Stimulated activated effector memory CD8-positive, alpha-beta T cell treated with anti-CD3 and anti-CD28 coated beads, Interleukin-12 subunit alpha, Interleukin-12 subunit beta, amount 100 ng/mL, for 72 hours (primary cell): ENCODE data around the gene TAS1R1.
"Not testable (repeated sequence)": the region's sequence is repeated elsewhere in the genome, so short reads cannot be mapped to it uniquely, and the experiment has no call there.

ENCODE experiments used
- ATAC-seq: fragments of 150-1000 bp; cut with Tn5 transposase; 2 replicates; pipeline ENCODE4 v1.10.0; 2021
- DNase-seq, 2 donors: peaks; one replicate each; pipeline ENCODE4 v3.0.0; 2021 to 2022; ENCODE audit warnings: low spot score in 2 of 2
- H3K27ac Mint-ChIP-seq: one replicate; pipeline ENCODE4 v1.8.0; 2022; ENCODE audit warnings: mild to moderate bottlenecking, mixed read lengths
- H3K36me3 Mint-ChIP-seq: one replicate; pipeline ENCODE4 v1.8.0; 2022; ENCODE audit warnings: mild to moderate bottlenecking, mixed read lengths
- H3K4me1 Mint-ChIP-seq: one replicate; pipeline ENCODE4 v1.8.0; 2022; ENCODE audit warnings: mixed read lengths
- H3K4me3 Mint-ChIP-seq: one replicate; pipeline ENCODE4 v1.8.0; 2022; ENCODE audit warnings: mild to moderate bottlenecking, mixed read lengths
- H3K9me3 Mint-ChIP-seq: one replicate; pipeline ENCODE4 v1.8.0; 2022; ENCODE audit warnings: mixed read lengths

Gene TAS1R1

GRCh38 chr1:6588128-6588892, 33.2 kb downstream of the TAS1R1 start:
- H3K4me3 Mint-ChIP-seq: no peak overlapping the region
- peaks cover 66% of the 10 kb centered on the region for H3K36me3 Mint-ChIP-seq
- peak overlapping the region; percentile 86 for H3K27ac Mint-ChIP-seq
- no peaks in the 10 kb centered on the region for H3K9me3 Mint-ChIP-seq
- ATAC-seq (no peak), DNase-seq (no peak)
- peaks cover 30% of the 10 kb centered on the region for H3K4me1 Mint-ChIP-seq

- H3K9me3 Mint-ChIP-seq: no peaks in the 10 kb centered on the region
- ATAC-seq (no peak), DNase-seq (no peak)
- peaks cover 66% of the 10 kb centered on the region for H3K36me3 Mint-ChIP-seq
- H3K27ac Mint-ChIP-seq: peak overlapping the region; percentile 50
- H3K4me1 Mint-ChIP-seq: peaks cover 30% of the 10 kb centered on the region
- no peak overlapping the region for H3K4me3 Mint-ChIP-seq
Observed at GRCh38 chr1:6588893-6589520, 33.9 kb downstream of the TAS1R1 start.

GRCh38 chr1:6590046-6590445, 34.9 kb downstream of the TAS1R1 start:
- peaks cover 25% of the 10 kb centered on the region for H3K4me1 Mint-ChIP-seq
- no peak for ATAC-seq
- peak overlapping the region; percentile 50 for H3K27ac Mint-ChIP-seq
- no peak overlapping the region for H3K4me3 Mint-ChIP-seq
- no peaks in the 10 kb centered on the region for H3K9me3 Mint-ChIP-seq
- peaks cover 70% of the 10 kb centered on the region for H3K36me3 Mint-ChIP-seq
- no peak for DNase-seq

- peaks cover 34% of the 10 kb centered on the region for H3K4me1 Mint-ChIP-seq
- H3K9me3 Mint-ChIP-seq: no peaks in the 10 kb centered on the region
- DNase-seq (no peak), ATAC-seq (no peak)
- no peak overlapping the region for H3K4me3 Mint-ChIP-seq
- peak overlapping the region; percentile 50 for H3K27ac Mint-ChIP-seq
- H3K36me3 Mint-ChIP-seq: peaks cover 79% of the 10 kb centered on the region
Observed at GRCh38 chr1:6591222-6591621, 36.1 kb downstream of the TAS1R1 start.

GRCh38 chr1:6591644-6592043, 36.5 kb downstream of the TAS1R1 start:
- H3K9me3 Mint-ChIP-seq: no peaks in the 10 kb centered on the region
- DNase-seq: no peak
- ATAC-seq: no peak
- H3K4me3 Mint-ChIP-seq: no peak overlapping the region
- peak overlapping the region; percentile 50 for H3K27ac Mint-ChIP-seq
- peaks cover 37% of the 10 kb centered on the region for H3K4me1 Mint-ChIP-seq
- peaks cover 83% of the 10 kb centered on the region for H3K36me3 Mint-ChIP-seq

- Mint-ChIP-seq H3K4me1 (peaks cover 37% of the 10 kb centered on the region), H3K9me3 (no peaks in the 10 kb centered on the region), H3K27ac (peak overlapping the region; percentile 50), H3K36me3 (peaks cover 91% of the 10 kb centered on the region), H3K4me3 (no peak overlapping the region)
- DNase-seq (no peak), ATAC-seq (no peak)
Observed at GRCh38 chr1:6592441-6592840, 37.3 kb downstream of the TAS1R1 start.

- H3K4me1 Mint-ChIP-seq: peaks cover 43% of the 10 kb centered on the region
- H3K36me3 Mint-ChIP-seq: peaks cover 97% of the 10 kb centered on the region
- H3K9me3 Mint-ChIP-seq: no peaks in the 10 kb centered on the region
- DNase-seq (no peak), ATAC-seq (no peak)
- H3K27ac Mint-ChIP-seq: peak overlapping the region; percentile 50
- no peak overlapping the region for H3K4me3 Mint-ChIP-seq
Observed at GRCh38 chr1:6592865-6593593, 37.9 kb downstream of the TAS1R1 start.

- Mint-ChIP-seq H3K4me1 (peaks cover 43% of the 10 kb centered on the region), H3K27ac (no peak overlapping the region), H3K4me3 (no peak overlapping the region), H3K9me3 (no peaks in the 10 kb centered on the region), H3K36me3 (peaks cover 99% of the 10 kb centered on the region)
- no peak for ATAC-seq
- DNase-seq: no peak
Observed at GRCh38 chr1:6593810-6594209, 38.7 kb downstream of the TAS1R1 start.

GRCh38 chr1:6594977-6595740, 40.1 kb downstream of the TAS1R1 start:
- Mint-ChIP-seq H3K4me1 (peaks cover 53% of the 10 kb centered on the region), H3K36me3 (peaks cover 99% of the 10 kb centered on the region), H3K9me3 (no peaks in the 10 kb centered on the region), H3K27ac (no peak overlapping the region), H3K4me3 (no peak overlapping the region)
- DNase-seq (no peak), ATAC-seq (no peak)

- H3K4me3 Mint-ChIP-seq: no peak overlapping the region
- H3K36me3 Mint-ChIP-seq: peaks cover 99% of the 10 kb centered on the region
- DNase-seq: no peak
- ATAC-seq: no peak
- peaks cover 42% of the 10 kb centered on the region for H3K4me1 Mint-ChIP-seq
- H3K9me3 Mint-ChIP-seq: no peaks in the 10 kb centered on the region
- no peak overlapping the region for H3K27ac Mint-ChIP-seq
Observed at GRCh38 chr1:6596351-6596750, 41.2 kb downstream of the TAS1R1 start.

GRCh38 chr1:6596886-6597776, 42.0 kb downstream of the TAS1R1 start:
- Mint-ChIP-seq H3K4me1 (peaks cover 34% of the 10 kb centered on the region), H3K27ac (peak overlapping the region; percentile 60), H3K9me3 (no peaks in the 10 kb centered on the region), H3K36me3 (peaks cover 94% of the 10 kb centered on the region), H3K4me3 (no peak overlapping the region)
- ATAC-seq (no peak), DNase-seq (no peak)

- no peak overlapping the region for H3K4me3 Mint-ChIP-seq
- no peaks in the 10 kb centered on the region for H3K9me3 Mint-ChIP-seq
- peak overlapping the region; percentile 60 for H3K27ac Mint-ChIP-seq
- peaks cover 34% of the 10 kb centered on the region for H3K4me1 Mint-ChIP-seq
- no peak for DNase-seq
- H3K36me3 Mint-ChIP-seq: peaks cover 88% of the 10 kb centered on the region
- ATAC-seq: no peak
Observed at GRCh38 chr1:6597777-6598131, 42.6 kb downstream of the TAS1R1 start.

- peaks cover 78% of the 10 kb centered on the region for H3K36me3 Mint-ChIP-seq
- peak overlapping the region; percentile 98 for H3K27ac Mint-ChIP-seq
- peak in 1 of 2 donors; percentile 69 for DNase-seq
- ATAC-seq: peak; percentile 12
- peak overlapping the region; percentile 95 for H3K4me3 Mint-ChIP-seq
- H3K4me1 Mint-ChIP-seq: peaks cover 34% of the 10 kb centered on the region
- H3K9me3 Mint-ChIP-seq: no peaks in the 10 kb centered on the region
Observed at GRCh38 chr1:6599141-6599975, 44.3 kb downstream of the TAS1R1 start.

- ATAC-seq, H3K9me3 Mint-ChIP-seq, DNase-seq: not testable (repeated sequence)
- Mint-ChIP-seq H3K4me3 (peak overlapping the region; percentile 95), H3K4me1 (peaks cover 32% of the 10 kb centered on the region), H3K27ac (peak overlapping the region; percentile 98), H3K36me3 (peaks cover 72% of the 10 kb centered on the region)
Observed at GRCh38 chr1:6599991-6600390, 44.9 kb downstream of the TAS1R1 start.
